ENCODE data around the gene IFI27. TPM values are rescaled to one million over a fixed set of nuclear protein-coding genes. Genes with fewer than 3 reads are reported as not detected.

Gene IFI27
- total and polyA plus RNA-seq, 2 of the 4 experiments (the other 2 are of a cell fraction), result under 0.01 to 0.60 TPM

GRCh38 chr14:94116701-94117100, 6.2 kb downstream of the IFI27 start:
- H3K27me3 ChIP-seq (ENCODE audit: control insufficient read depth, insufficient read depth, low read length), result peaks cover 13% of the 10 kb centered on the region; the same call in 1 of the 2 replicates
- H2BK120ac ChIP-seq (ENCODE audit: low read depth, low read length), result no peak overlapping the region
- no peak overlapping the region for H3K27ac ChIP-seq (ENCODE audit: insufficient read depth, low read length)
- no peak overlapping the region for H3K56ac ChIP-seq (ENCODE audit: extremely low read depth, insufficient read depth, low read length)
- dilution Hi-C loops (cut with HindIII; ENCODE audit: low sequenced_read_pairs, unreplicated experiment), result no loop called here
- no peak overlapping the region for H4K8ac ChIP-seq (ENCODE audit: low read depth in 2 of 2, low read length in 2 of 2)
- ChIA-PET POLR2A (ENCODE audit: unreplicated experiment) (no interaction called here), CTCF (no interaction called here)
- H3K14ac ChIP-seq (replicated peaks; ENCODE audit: low read depth, low read length), result no peak overlapping the region
- no peak overlapping the region for H3K4ac ChIP-seq (ENCODE audit: low read depth, low read length)
- TF ChIP-seq NFE2L2 (IDR thresholded peaks at IDR 0.05; ENCODE audit: low read depth, low read length) (no peak), RCOR1 (IDR thresholded peaks at IDR 0.05; ENCODE audit: insufficient replicate concordance, low read length) (no peak), FOS (IDR thresholded peaks at IDR 0.05; ENCODE audit: low read depth, low read length) (no peak), POLR2A (IDR thresholded peaks at IDR 0.05; ENCODE audit: low read depth, low read length) (no peak), BHLHE40 (IDR thresholded peaks at IDR 0.05; ENCODE audit: low read depth, low read length) (no peak), MAFK (IDR thresholded peaks at IDR 0.05; ENCODE audit: low read depth, low read length) (no peak), CEBPB (IDR thresholded peaks at IDR 0.05; ENCODE audit: low read depth, low read length) (no peak)
- intact Hi-C loops (cut with micrococcal nuclease), result no loop called here
- DNase-seq (no peak), ATAC-seq (ENCODE audit: low read depth) (no peak)
- no peaks in the 10 kb centered on the region for H3K79me1 ChIP-seq (ENCODE audit: low read depth in 1 of 2, low read length in 2 of 2)
- H3K4me1 ChIP-seq (ENCODE audit: control insufficient read depth, insufficient read depth, low read length), result peaks cover 8% of the 10 kb centered on the region
- no peak overlapping the region for H3K4me3 ChIP-seq (ENCODE audit: insufficient read depth, low read depth, low read length)
- no peak overlapping the region for H4K91ac ChIP-seq (ENCODE audit: insufficient read depth, low read depth, low read length)
- H4K5ac ChIP-seq (ENCODE audit: low read depth, low read length), result no peak overlapping the region
- no peak overlapping the region for H2AK5ac ChIP-seq (ENCODE audit: low read depth, low read length)
- no peak overlapping the region for H2BK15ac ChIP-seq (ENCODE audit: low read depth, low read length)
- BruUV-seq (replicated peaks), result no TSS peak
- peaks cover 6% of the 10 kb centered on the region; the same call in 1 of the 2 replicates for H3K9me1 ChIP-seq (ENCODE audit: insufficient read depth, low read length)
- H2AFZ ChIP-seq (replicated peaks; ENCODE audit: low read length, poor library complexity), result no peak overlapping the region
- H3K23ac ChIP-seq (ENCODE audit: low read depth, low read length), result no peak overlapping the region
- 0 out of 2 replicates have a peak, but pooled peaks cover 2% of the 10 kb centered on the region for H4K20me1 ChIP-seq (ENCODE audit: insufficient read depth, low read length)
- no peak overlapping the region for H2AK9ac ChIP-seq (replicated peaks; ENCODE audit: low read depth, low read length, poor library complexity)
- in situ Hi-C loops (cut with MboI; ENCODE audit: low sequenced_read_pairs), result no loop called here
- H3K18ac ChIP-seq (ENCODE audit: low read depth, low read length), result no peak overlapping the region
- H2BK5ac ChIP-seq (ENCODE audit: low read depth, low read length, poor library complexity, severe bottlenecking), result no peak overlapping the region
- WGBS, 2 experiments (ENCODE audit: extremely low coverage in 2 of 2, insufficient read length in 1 of 2), result 80% methylated on average over 1 of the region's 10 CpGs; no CpG with 5 or more reads in 1 of the 2 experiments
- H3K9ac ChIP-seq (ENCODE audit: low read depth, low read length), result no peak overlapping the region
- H2BK20ac ChIP-seq (ENCODE audit: low read depth, low read length), result no peak overlapping the region
- H3K4me2 ChIP-seq (ENCODE audit: low read depth, low read length), result no peak overlapping the region
- peaks cover 3% of the 10 kb centered on the region for H3K9me3 ChIP-seq (ENCODE audit: control insufficient read depth, insufficient read depth, low read length)
- H3K36me3 ChIP-seq (ENCODE audit: control insufficient read depth, insufficient read depth, low read length), result no peaks in the 10 kb centered on the region

All from IMR-90 (cell line).